Mesenchymal stem cell (in vitro differentiated cells and primary cell): ENCODE results near the gene PARD3B.

ENCODE experiments used
- DNase-seq: peaks from one replicate; pipeline ENCODE4 v3.0.0-alpha.2; 2013
- H2AFZ ChIP-seq: one replicate; pipeline ENCODE4 v1.6.1; 2013; ENCODE audit warnings: low read depth, mild to moderate bottlenecking, control low read depth, inconsistent platforms, low read length, moderate library complexity
- H2AK5ac ChIP-seq: 2 replicates; pipeline ENCODE4 v1.6.1; 2013; ENCODE audit warnings: low read length, moderate library complexity, mild to moderate bottlenecking, inconsistent platforms; ENCODE audit not compliant: severe bottlenecking
- H2BK120ac ChIP-seq: one replicate; pipeline ENCODE4 v1.6.1; 2013; ENCODE audit warnings: low read depth, mild to moderate bottlenecking, inconsistent platforms, low read length, moderate library complexity
- H2BK12ac ChIP-seq, 2 experiments: one replicate each; pipeline ENCODE4 v1.6.1; 2013; ENCODE audit warnings: inconsistent platforms in 2 of 2, low read length in 2 of 2, mild to moderate bottlenecking in 2 of 2, moderate library complexity in 2 of 2, control low read depth in 1 of 2
- H2BK15ac ChIP-seq: one replicate; pipeline ENCODE4 v1.6.1; 2013; ENCODE audit warnings: mild to moderate bottlenecking, low read depth, inconsistent platforms; ENCODE audit not compliant: poor library complexity, severe bottlenecking
- H2BK5ac ChIP-seq: 2 replicates; pipeline ENCODE4 v1.6.1; 2013; ENCODE audit warnings: low read depth, mild to moderate bottlenecking, low read length, control low read depth, inconsistent platforms; ENCODE audit not compliant: poor library complexity, severe bottlenecking
- H3K14ac ChIP-seq, 2 experiments: one replicate each; pipeline ENCODE4 v1.6.1; 2013; ENCODE audit warnings: inconsistent platforms in 2 of 2, low read length in 2 of 2, control low read depth in 1 of 2, mild to moderate bottlenecking in 1 of 2, moderate library complexity in 1 of 2
- H3K18ac ChIP-seq, 2 experiments: one replicate each; pipeline ENCODE4 v1.6.1; 2013; ENCODE audit warnings: inconsistent platforms in 2 of 2, low read length in 2 of 2, control low read depth in 1 of 2, low read depth in 1 of 2, mild to moderate bottlenecking in 1 of 2
- H3K23ac ChIP-seq, 2 experiments: one replicate each; pipeline ENCODE4 v1.6.1; 2013; ENCODE audit warnings: inconsistent platforms in 2 of 2, low read length in 2 of 2, mild to moderate bottlenecking in 2 of 2, moderate library complexity in 2 of 2, control low read depth in 1 of 2
- H3K27ac ChIP-seq: 2 replicates; pipeline ENCODE4 v1.5.1; 2013; ENCODE audit warnings: mild to moderate bottlenecking, moderate library complexity, low read length, control low read depth, inconsistent platforms; ENCODE audit not compliant: poor library complexity, severe bottlenecking
- H3K27me3 ChIP-seq, 2 experiments: 2 replicates each; pipeline versions ENCODE4 v1.6.1 to v1.7.0; 2013; ENCODE audit warnings: low read length in 2 of 2, mild to moderate bottlenecking in 2 of 2, moderate library complexity in 2 of 2, control low read depth in 1 of 2, inconsistent platforms in 1 of 2; ENCODE audit not compliant: control insufficient read depth in 1 of 2, insufficient read depth in 1 of 2
- H3K36me3 ChIP-seq, 2 experiments: 2 replicates each; pipeline versions ENCODE4 v1.6.1 to v1.7.0; 2013; ENCODE audit warnings: low read length in 2 of 2, control low read depth in 1 of 2, inconsistent platforms in 1 of 2, low read depth in 1 of 2, mild to moderate bottlenecking in 1 of 2; ENCODE audit not compliant: insufficient read depth in 2 of 2, control insufficient read depth in 1 of 2
- H3K4ac ChIP-seq, 2 experiments: one replicate each; pipeline ENCODE4 v1.6.1; 2013; ENCODE audit warnings: inconsistent platforms in 2 of 2, low read length in 2 of 2, mild to moderate bottlenecking in 2 of 2, moderate library complexity in 2 of 2, control low read depth in 1 of 2, low read depth in 1 of 2
- H3K4me1 ChIP-seq: 2 replicates; pipeline ENCODE4 v1.6.1; 2013; ENCODE audit warnings: low read depth, low read length, control low read depth; ENCODE audit not compliant: control insufficient read depth, insufficient read depth
- H3K4me2 ChIP-seq: 2 replicates; pipeline ENCODE4 v1.6.1; 2013; ENCODE audit warnings: low read length, mild to moderate bottlenecking, inconsistent platforms; ENCODE audit not compliant: poor library complexity, severe bottlenecking
- H3K4me3 ChIP-seq, 2 experiments: 2 replicates each; pipeline versions ENCODE4 v1.5.1 to v1.7.0; 2013; ENCODE audit warnings: low read length in 2 of 2, mild to moderate bottlenecking in 2 of 2, control low read depth in 1 of 2, low read depth in 1 of 2; ENCODE audit not compliant: insufficient read depth in 1 of 2
- H3K79me1 ChIP-seq: replicated peaks from 2 replicates; pipeline ENCODE4 v1.6.1; 2013; ENCODE audit warnings: mild to moderate bottlenecking, control low read depth, low read length, inconsistent platforms; ENCODE audit not compliant: poor library complexity, severe bottlenecking
- H3K9ac ChIP-seq: 2 replicates; pipeline ENCODE4 v1.7.0; 2013; ENCODE audit warnings: mild to moderate bottlenecking, low read length, moderate library complexity
- H3K9me3 ChIP-seq: 2 replicates; pipeline ENCODE4 v1.7.0; 2013; ENCODE audit warnings: mild to moderate bottlenecking, low read length; ENCODE audit not compliant: control insufficient read depth
- H4K8ac ChIP-seq: one replicate; pipeline ENCODE4 v1.6.1; 2013; ENCODE audit warnings: inconsistent platforms, mild to moderate bottlenecking, low read length, moderate library complexity
- H4K91ac ChIP-seq: one replicate; pipeline ENCODE4 v1.6.1; 2013; ENCODE audit warnings: mild to moderate bottlenecking, low read length, inconsistent platforms
- WGBS: methylation state at CpG from one replicate; pipeline ENCODE4 v1.1.7; 2013; ENCODE audit warnings: mixed read lengths; 5-methylcytosine and 5-hydroxymethylcytosine counted together

Gene PARD3B

GRCh38 chr2:205637320-205637602, 1092.0 kb downstream of the PARD3B start:
- H3K14ac ChIP-seq, result no peak overlapping the region
- no peaks in the 10 kb centered on the region for H3K36me3 ChIP-seq
- no peak overlapping the region for H3K9ac ChIP-seq
- H3K9me3 ChIP-seq, result no peaks in the 10 kb centered on the region
- H3K27ac ChIP-seq, result no peak overlapping the region
- no peak overlapping the region for H2AK5ac ChIP-seq
- H2BK120ac ChIP-seq, result no peak overlapping the region
- H4K91ac ChIP-seq, result no peak overlapping the region
- H3K4me3 ChIP-seq, result no peak overlapping the region
- no peak overlapping the region for H2AFZ ChIP-seq
- H2BK12ac ChIP-seq, result no peak overlapping the region
- no peaks in the 10 kb centered on the region for H3K79me1 ChIP-seq
- DNase-seq, result no peak
- H3K18ac ChIP-seq, result no peak overlapping the region
- no peak overlapping the region for H3K4me2 ChIP-seq
- H3K23ac ChIP-seq, result no peak overlapping the region
- no peak overlapping the region for H3K4ac ChIP-seq
- no peak overlapping the region for H4K8ac ChIP-seq
- no peak overlapping the region for H2BK15ac ChIP-seq
- H2BK5ac ChIP-seq, result no peak overlapping the region
- no peaks in the 10 kb centered on the region for H3K4me1 ChIP-seq
- no peaks in the 10 kb centered on the region for H3K27me3 ChIP-seq

GRCh38 chr2:205637779-205638503, 1092.7 kb downstream of the PARD3B start:
- Histone ChIP-seq H3K14ac (no peak overlapping the region), H2BK12ac (no peak overlapping the region), H4K8ac (no peak overlapping the region), H3K79me1 (no peaks in the 10 kb centered on the region), H3K18ac (no peak overlapping the region), H3K4me2 (no peak overlapping the region), H3K36me3 (no peaks in the 10 kb centered on the region), H4K91ac (no peak overlapping the region), H2BK5ac (no peak overlapping the region), H3K4me1 (no peaks in the 10 kb centered on the region), H2BK15ac (no peak overlapping the region), H2BK120ac (no peak overlapping the region), H3K27me3 (no peaks in the 10 kb centered on the region), H3K4ac (no peak overlapping the region), H3K23ac (peak overlapping the region in 1 of 2 experiments; percentile 18), H2AFZ (no peak overlapping the region), H3K9me3 (no peaks in the 10 kb centered on the region), H3K27ac (no peak overlapping the region), H2AK5ac (no peak overlapping the region), H3K4me3 (no peak overlapping the region), H3K9ac (no peak overlapping the region)
- no peak for DNase-seq
- 86% methylated on average over 4 of the region's 6 CpGs for WGBS

- Histone ChIP-seq H3K9ac (no peak overlapping the region), H4K8ac (no peak overlapping the region), H2AK5ac (no peak overlapping the region), H3K18ac (no peak overlapping the region), H3K27ac (no peak overlapping the region), H3K23ac (no peak overlapping the region), H2BK5ac (no peak overlapping the region), H2AFZ (no peak overlapping the region), H3K79me1 (no peaks in the 10 kb centered on the region), H3K27me3 (no peaks in the 10 kb centered on the region), H3K4me3 (no peak overlapping the region), H3K9me3 (no peaks in the 10 kb centered on the region), H3K36me3 (no peaks in the 10 kb centered on the region), H2BK15ac (no peak overlapping the region), H2BK120ac (no peak overlapping the region), H3K4me2 (no peak overlapping the region), H3K4ac (no peak overlapping the region), H2BK12ac (no peak overlapping the region), H4K91ac (no peak overlapping the region), H3K14ac (no peak overlapping the region), H3K4me1 (no peaks in the 10 kb centered on the region)
- DNase-seq, result peak; percentile 18
- 32% methylated on average over 3 of the region's 4 CpGs for WGBS
Observed at GRCh38 chr2:205640716-205641115, 1095.4 kb downstream of the PARD3B start.

DNA sequence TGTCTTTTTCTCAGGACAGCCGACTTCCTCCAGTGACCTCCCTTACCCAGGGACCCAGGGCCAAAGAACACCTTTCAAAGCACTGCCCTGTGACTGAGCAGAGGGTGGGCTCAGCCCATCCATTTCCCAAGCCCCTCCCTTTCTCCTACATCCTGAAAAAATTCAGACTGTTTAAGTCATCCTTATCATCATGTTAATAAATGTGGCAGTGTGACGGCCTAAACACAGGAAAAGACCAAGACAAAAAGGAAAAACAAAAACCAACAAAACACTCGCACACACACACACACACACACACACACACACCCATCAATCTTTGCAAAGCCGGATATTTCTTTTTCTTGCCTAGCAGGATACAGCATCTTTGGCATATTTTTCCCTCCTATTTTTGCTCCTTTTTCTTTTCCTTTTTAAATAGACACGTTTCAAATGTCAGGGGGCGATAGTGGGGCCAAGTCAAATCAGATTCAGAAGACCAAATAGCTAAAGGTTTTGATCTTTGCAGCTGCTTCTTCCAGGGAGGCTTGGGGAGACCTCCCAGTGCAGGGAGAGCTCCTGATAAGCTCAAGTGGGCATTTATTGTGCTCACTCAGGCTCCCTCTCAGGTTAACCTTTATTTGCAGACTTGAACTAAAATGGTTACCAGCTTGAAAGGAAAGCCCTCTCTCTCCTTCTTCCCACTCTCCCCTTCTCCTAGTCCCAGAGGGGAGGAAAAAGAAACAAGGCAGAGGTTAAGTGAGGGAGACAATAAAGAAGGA, 1097.5 kb downstream of the PARD3B start:
- H3K4me1 ChIP-seq, result no peaks in the 10 kb centered on the region
- 61% methylated on average over 6 of the region's 6 CpGs for WGBS
- no peaks in the 10 kb centered on the region for H3K36me3 ChIP-seq
- H3K23ac ChIP-seq, result no peak overlapping the region
- no peak overlapping the region for H3K4me2 ChIP-seq
- no peak overlapping the region for H2BK12ac ChIP-seq
- no peak overlapping the region for H2BK5ac ChIP-seq
- H3K4me3 ChIP-seq, result no peak overlapping the region
- no peak overlapping the region for H3K4ac ChIP-seq
- H4K91ac ChIP-seq, result no peak overlapping the region
- H3K27me3 ChIP-seq, result no peaks in the 10 kb centered on the region
- no peak overlapping the region for H2AK5ac ChIP-seq
- DNase-seq, result no peak
- H3K9ac ChIP-seq, result no peak overlapping the region
- no peaks in the 10 kb centered on the region for H3K9me3 ChIP-seq
- H2BK120ac ChIP-seq, result no peak overlapping the region
- H2AFZ ChIP-seq, result no peak overlapping the region
- H3K18ac ChIP-seq, result no peak overlapping the region
- H3K14ac ChIP-seq, result no peak overlapping the region
- no peaks in the 10 kb centered on the region for H3K79me1 ChIP-seq
- H3K27ac ChIP-seq, result no peak overlapping the region
- no peak overlapping the region for H2BK15ac ChIP-seq
- H4K8ac ChIP-seq, result no peak overlapping the region
